ENCODE measurements around the gene TBC1D8. TPM values are rescaled to one million over a fixed set of nuclear protein-coding genes. Genes with fewer than 3 reads are reported as not detected.

TBC1D8 gene
- total RNA-seq, 1 donor from 2014 or later, result 3.9 TPM

DNA sequence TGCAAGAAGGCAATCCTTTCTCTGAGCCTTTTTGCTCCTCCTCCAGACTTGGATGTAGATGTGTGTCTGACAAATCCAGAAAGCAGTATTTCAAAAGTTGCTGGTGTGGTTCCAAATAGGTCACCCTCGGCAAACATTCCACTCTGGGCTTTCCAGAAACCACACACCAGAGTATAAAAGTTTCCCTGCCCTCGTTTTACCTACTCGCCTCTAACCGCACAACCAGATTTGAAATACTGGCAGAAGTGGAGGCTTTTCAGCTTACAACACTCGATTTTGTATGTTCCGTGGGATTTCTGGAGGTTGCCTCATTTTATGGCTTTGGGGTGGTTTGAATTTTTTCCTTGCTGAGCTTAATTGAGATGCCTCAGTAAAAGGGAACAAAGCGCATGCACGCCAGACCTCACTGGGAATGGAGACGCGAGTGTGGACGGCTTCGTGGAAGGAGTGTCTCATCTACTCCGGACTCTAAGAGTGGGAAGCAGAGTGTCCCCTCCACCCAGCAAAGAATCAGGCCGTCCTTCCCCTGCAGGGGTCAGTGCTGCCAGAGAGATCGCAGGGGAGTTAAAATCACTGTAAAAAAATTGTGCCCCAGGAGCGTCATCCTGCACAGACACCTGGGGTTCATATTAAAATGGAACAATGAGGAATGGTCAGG lies 193.1 kb downstream of the TBC1D8 start:
- Mint-ChIP-seq H3K36me3 (no peaks in the 10 kb centered on the region), H3K4me1 (peaks cover 5% of the 10 kb centered on the region), H3K9me3 (no peaks in the 10 kb centered on the region), H3K27me3 (ENCODE audit: insufficient read depth, low read depth) (peaks cover 3% of the 10 kb centered on the region), H3K4me3 (no peak overlapping the region), H3K27ac (no peak overlapping the region)
- H3K36me3 ChIP-seq, result no peaks in the 10 kb centered on the region
- no peak overlapping the region for H2AFZ ChIP-seq (replicated peaks)
- H3K9ac ChIP-seq, result no peak overlapping the region
- no peak overlapping the region for H3K4me3 ChIP-seq
- H3K9me3 ChIP-seq (ENCODE audit: low read depth), result no peaks in the 10 kb centered on the region
- H3K4me2 ChIP-seq, result no peak overlapping the region
- H3K27ac ChIP-seq, result no peak overlapping the region
- no peaks in the 10 kb centered on the region for H3K4me1 ChIP-seq
- no peak for DNase-seq (ENCODE audit: low spot score)
- H3K79me2 ChIP-seq (ENCODE audit: low read depth), result no peaks in the 10 kb centered on the region
- H3K27me3 ChIP-seq, result no peaks in the 10 kb centered on the region
- no peaks in the 10 kb centered on the region for H4K20me1 ChIP-seq (ENCODE audit: low read depth)
- TF ChIP-seq EZH2 (IDR thresholded peaks at IDR 0.05) (no peak), EZH2phosphoT487 (IDR thresholded peaks at IDR 0.05) (no peak), CTCF (IDR thresholded peaks at IDR 0.05) (no peak)
- no peaks in the 10 kb centered on the region for H3F3A ChIP-seq (ENCODE audit: low read depth)

Small RNAs within 50 kb of the gene (small RNA-seq; reads per million reads assigned to genes)
- gene BBIP1P1, result not detected

Other genes starting within 250 kb of the TBC1D8 start
- gene RPL31, start 149.1 kb downstream of the TBC1D8 start, total RNA-seq (ENCODE audit: low replicate concordance), result 2,151 and 2,596 TPM in 2 replicates
- gene CNOT11, start 101.5 kb upstream of the TBC1D8 start, total RNA-seq (ENCODE audit: low replicate concordance), result 38.0 and 39.0 TPM in 2 replicates
- gene RNF149, start 157.3 kb upstream of the TBC1D8 start, total RNA-seq (ENCODE audit: low replicate concordance), result 28.1 and 35.0 TPM in 2 replicates
- gene CREG2, start 236.1 kb upstream of the TBC1D8 start, total RNA-seq (ENCODE audit: low replicate concordance), result 0.28 TPM in 1 of 2 replicates, not detected in the other

Data from neural progenitor cell (in vitro differentiated cells).